ENCODE data around the gene PGM1.

- no peak for TF ChIP-seq ZNF33B (CRISPR knock-in tag; IDR thresholded peaks at IDR 0.05)
- TF ChIP-seq NR3C1 (CRISPR knock-in tag; IDR thresholded peaks at IDR 0.05): no peak
- TF ChIP-seq, protein P1, sequence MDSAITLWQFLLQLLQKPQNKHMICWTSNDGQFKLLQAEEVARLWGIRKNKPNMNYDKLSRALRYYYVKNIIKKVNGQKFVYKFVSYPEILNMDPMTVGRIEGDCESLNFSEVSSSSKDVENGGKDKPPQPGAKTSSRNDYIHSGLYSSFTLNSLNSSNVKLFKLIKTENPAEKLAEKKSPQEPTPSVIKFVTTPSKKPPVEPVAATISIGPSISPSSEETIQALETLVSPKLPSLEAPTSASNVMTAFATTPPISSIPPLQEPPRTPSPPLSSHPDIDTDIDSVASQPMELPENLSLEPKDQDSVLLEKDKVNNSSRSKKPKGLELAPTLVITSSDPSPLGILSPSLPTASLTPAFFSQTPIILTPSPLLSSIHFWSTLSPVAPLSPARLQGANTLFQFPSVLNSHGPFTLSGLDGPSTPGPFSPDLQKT (CRISPR knock-in tag; IDR thresholded peaks at IDR 0.05; ENCODE audit: borderline replicate concordance): no peak
- TF ChIP-seq PCBP2 (optimal IDR thresholded peaks at IDR 0.05; ENCODE audit: low read depth, low read length, poor library complexity, severe bottlenecking): no peak
- TF ChIP-seq ZBTB7A (CRISPR knock-in tag; IDR thresholded peaks at IDR 0.05): no peak
- TF ChIP-seq ZNF616 (CRISPR knock-in tag; IDR thresholded peaks at IDR 0.05; ENCODE audit: low read depth): no peak
- no peak for TF ChIP-seq POLR2A (IDR thresholded peaks at IDR 0.05; ENCODE audit: insufficient read depth in 1 of 2, low read depth in 2 of 2, low read length in 2 of 2)
- no peak for TF ChIP-seq CBX2 (IDR thresholded peaks at IDR 0.05; ENCODE audit: low read depth, low read length)
- no peak for TF ChIP-seq CBX2 (CRISPR knock-in tag; IDR thresholded peaks at IDR 0.05; ENCODE audit: low read depth)
- no peak for TF ChIP-seq KDM5B (CRISPR knock-in tag; IDR thresholded peaks at IDR 0.05; ENCODE audit: borderline replicate concordance)
- TF ChIP-seq GRHL1 (CRISPR knock-in tag; conservative IDR thresholded peaks at IDR 0.05): no peak
These were observed 70.1 kb downstream of the PGM1 start for GRCh38 chr1:63663301-63663700.

Data from HepG2 (cell line).